Fibroblast of pulmonary artery (primary cell): ENCODE data around the gene TFF1.

Experiments used
- DNase-seq: peaks from one replicate; pipeline ENCODE4 v3.0.0-alpha.2; 2010; ENCODE audit warnings: low read depth
- H3K4me3 ChIP-seq: replicated peaks from 2 replicates; pipeline ENCODE4 v1.5.1; 2011; ENCODE audit warnings: low read depth, mild to moderate bottlenecking, control low read depth, low read length, moderate library complexity
- TF ChIP-seq, protein P1 (sequence below): IDR thresholded peaks from 2 replicates; pipeline ENCODE4 v1.5.1; 2011; ENCODE audit warnings: mild to moderate bottlenecking, control low read depth, low read length, inconsistent platforms; ENCODE audit errors: missing control alignments

Gene TFF1

GRCh38 chr21:42364304-42364865 lies 1.9 kb downstream of the TFF1 start:
- DNase-seq, result no peak
- TF ChIP-seq, protein P1, sequence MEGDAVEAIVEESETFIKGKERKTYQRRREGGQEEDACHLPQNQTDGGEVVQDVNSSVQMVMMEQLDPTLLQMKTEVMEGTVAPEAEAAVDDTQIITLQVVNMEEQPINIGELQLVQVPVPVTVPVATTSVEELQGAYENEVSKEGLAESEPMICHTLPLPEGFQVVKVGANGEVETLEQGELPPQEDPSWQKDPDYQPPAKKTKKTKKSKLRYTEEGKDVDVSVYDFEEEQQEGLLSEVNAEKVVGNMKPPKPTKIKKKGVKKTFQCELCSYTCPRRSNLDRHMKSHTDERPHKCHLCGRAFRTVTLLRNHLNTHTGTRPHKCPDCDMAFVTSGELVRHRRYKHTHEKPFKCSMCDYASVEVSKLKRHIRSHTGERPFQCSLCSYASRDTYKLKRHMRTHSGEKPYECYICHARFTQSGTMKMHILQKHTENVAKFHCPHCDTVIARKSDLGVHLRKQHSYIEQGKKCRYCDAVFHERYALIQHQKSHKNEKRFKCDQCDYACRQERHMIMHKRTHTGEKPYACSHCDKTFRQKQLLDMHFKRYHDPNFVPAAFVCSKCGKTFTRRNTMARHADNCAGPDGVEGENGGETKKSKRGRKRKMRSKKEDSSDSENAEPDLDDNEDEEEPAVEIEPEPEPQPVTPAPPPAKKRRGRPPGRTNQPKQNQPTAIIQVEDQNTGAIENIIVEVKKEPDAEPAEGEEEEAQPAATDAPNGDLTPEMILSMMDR, result no peak

GRCh38 chr21:42363312-42363711 lies 3.0 kb downstream of the TFF1 start:
- DNase-seq, result no peak
- H3K4me3 ChIP-seq, result no peak overlapping the region
- TF ChIP-seq, protein P1, result no peak

More at GRCh38 chr21:42364304-42364865, 1.9 kb downstream of the TFF1 start:
- no peak overlapping the region for H3K4me3 ChIP-seq

DNA sequence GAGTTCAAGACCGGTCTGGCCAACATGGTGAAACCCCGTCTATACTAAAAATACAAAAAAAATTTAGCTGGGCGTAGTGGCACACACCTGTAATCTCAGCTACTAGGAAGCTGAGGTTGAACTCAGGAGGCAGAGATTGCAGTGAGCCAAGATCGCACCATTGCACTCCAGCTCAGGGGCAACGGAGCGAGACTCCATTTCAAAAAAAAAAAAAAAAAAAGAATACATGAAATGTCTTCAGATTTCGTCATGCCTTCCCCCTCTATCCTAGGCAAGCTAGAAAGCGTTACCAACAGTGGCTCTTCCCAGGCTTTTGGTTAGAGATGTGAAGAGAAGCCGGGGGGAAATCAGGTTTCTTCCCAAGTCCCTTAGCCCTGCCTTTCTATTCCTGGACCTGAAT lies 3.6 kb downstream of the TFF1 start:
- TF ChIP-seq, protein P1, result no peak
- no peak overlapping the region for H3K4me3 ChIP-seq
- DNase-seq, result no peak

DNA sequence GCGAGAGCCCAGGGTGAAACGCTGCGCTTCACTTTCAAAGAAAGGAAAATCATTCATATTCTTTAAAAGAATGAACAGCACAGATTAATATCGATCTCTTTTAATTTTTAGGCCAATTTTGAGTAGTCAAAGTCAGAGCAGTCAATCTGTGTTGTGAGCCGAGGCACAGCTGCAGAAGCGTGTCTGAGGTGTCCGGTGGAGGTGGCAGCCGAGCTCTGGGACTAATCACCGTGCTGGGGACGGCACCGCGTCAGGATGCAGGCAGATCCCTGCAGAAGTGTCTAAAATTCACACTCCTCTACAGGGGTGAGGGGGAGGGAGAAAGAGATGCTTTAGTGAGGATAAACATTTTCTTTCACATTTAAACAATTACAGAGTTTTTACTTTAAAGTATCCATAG lies 4.1 kb downstream of the TFF1 start:
- TF ChIP-seq, protein P1, result no peak
- no peak overlapping the region for H3K4me3 ChIP-seq
- DNase-seq, result no peak

DNA sequence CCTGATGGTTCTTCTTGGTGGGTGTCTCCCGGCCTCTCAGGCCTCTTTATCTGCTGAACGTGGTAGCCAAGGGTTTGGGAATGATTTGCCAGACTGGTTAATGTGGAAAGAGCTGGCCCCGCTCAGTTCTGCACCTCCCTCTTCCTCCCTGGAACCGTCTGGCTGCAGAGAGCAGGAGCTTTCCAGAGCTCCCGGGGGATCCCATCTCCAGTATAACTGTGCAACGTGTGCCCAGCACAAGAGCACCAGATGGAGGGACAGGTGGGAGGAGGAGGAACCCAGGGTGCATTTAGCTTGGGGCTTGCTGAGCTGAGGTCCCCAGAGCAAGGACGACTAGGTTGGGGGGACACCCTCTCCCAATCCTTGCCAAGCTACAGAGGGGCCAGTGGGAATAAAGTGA lies 5.0 kb downstream of the TFF1 start:
- no peak for DNase-seq
- TF ChIP-seq, protein P1, result no peak
- no peak overlapping the region for H3K4me3 ChIP-seq

DNA sequence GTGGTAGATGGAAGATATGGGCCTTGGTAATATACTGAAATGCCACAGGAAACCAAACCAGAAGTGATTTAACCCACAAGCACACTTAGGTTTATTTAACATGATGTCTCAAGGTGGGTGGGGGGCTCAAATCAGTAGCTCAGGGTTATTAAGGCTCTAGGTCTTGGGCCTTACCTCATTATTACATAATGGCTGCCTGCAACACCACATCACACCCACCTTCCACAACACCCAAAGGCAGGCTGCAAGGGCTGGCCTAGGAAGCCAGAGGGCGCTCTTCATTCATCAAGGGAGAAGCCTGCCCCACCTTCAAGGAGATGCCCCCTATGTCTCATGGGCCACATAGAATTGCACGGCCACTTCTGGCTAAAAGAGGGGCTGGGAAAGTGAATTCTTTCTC lies 6.0 kb downstream of the TFF1 start:
- no peak for DNase-seq
- TF ChIP-seq, protein P1, result no peak
- H3K4me3 ChIP-seq, result no peak overlapping the region

DNA sequence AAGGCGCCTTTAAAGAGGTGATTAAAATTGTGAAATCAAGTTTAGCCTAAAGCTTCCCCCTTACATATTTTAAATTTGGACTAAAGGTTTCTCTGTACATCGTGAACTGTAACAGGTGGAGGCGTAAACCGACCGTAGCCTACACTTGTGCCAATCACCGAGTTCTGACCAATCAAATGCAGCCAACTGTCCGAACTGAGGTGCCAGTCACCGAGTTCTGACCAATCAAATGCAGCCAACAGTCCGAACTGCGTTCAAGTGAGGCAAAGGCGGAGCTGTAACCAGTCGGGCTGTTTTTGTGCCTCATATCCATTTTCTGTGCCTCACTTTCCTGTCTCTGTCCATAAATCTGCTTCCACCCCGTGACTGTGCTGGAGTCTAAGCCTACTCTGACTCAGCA lies 7.4 kb downstream of the TFF1 start:
- TF ChIP-seq, protein P1, result no peak
- no peak for DNase-seq
- H3K4me3 ChIP-seq, result no peak overlapping the region
